Suprapubic skin (tissue), 4 donors: ENCODE results near the gene TMEM187. TPM values are rescaled to one million over a fixed set of nuclear protein-coding genes. Genes with fewer than 3 reads are reported as not detected.

Experiments used
- DNase-seq, 2 donors: peaks; one replicate each; pipeline ENCODE4 v3.0.0-alpha.2; 2019; ENCODE audit warnings: low spot score in 2 of 2
- H3K27ac ChIP-seq: fragments of 200-600 bp; sonication (generic); one replicate; pipeline ENCODE4 v1.5.1; 2019
- H3K27me3 ChIP-seq: fragments of 200-600 bp; sonication (generic); one replicate; pipeline ENCODE4 v1.5.1; 2019
- H3K36me3 ChIP-seq: fragments of 200-600 bp; sonication (generic); one replicate; pipeline ENCODE4 v1.5.1; 2019
- H3K4me1 ChIP-seq: fragments of 200-600 bp; sonication (generic); one replicate; pipeline ENCODE4 v1.5.1; 2019
- H3K4me3 ChIP-seq: fragments of 200-600 bp; sonication (generic); one replicate; pipeline ENCODE4 v1.5.1; 2019; ENCODE audit warnings: mild to moderate bottlenecking
- H3K9me3 ChIP-seq: fragments of 200-600 bp; sonication (generic); one replicate; pipeline ENCODE4 v1.5.1; 2019
- CTCF ChIP-seq, 2 donors: fragments of 200-600 bp in 1 of 2; fragments of 450-650 bp in 1 of 2; sonication (generic) in 1 of 2; IDR thresholded peaks; one replicate each; pipeline ENCODE4 v1.5.1; 2016 to 2019; ENCODE audit warnings: antibody characterized with exemption in 2 of 2, mild to moderate bottlenecking in 1 of 2, moderate library complexity in 1 of 2
- EP300 ChIP-seq: sonication (generic); formaldehyde crosslinking; IDR thresholded peaks from one replicate; pipeline ENCODE4 v1.6.1; 2017; ENCODE audit warnings: antibody characterized with exemption
- POLR2A ChIP-seq, 2 donors: fragments of 450-650 bp; IDR thresholded peaks; one replicate each; pipeline ENCODE4 v1.6.1; 2017; ENCODE audit warnings: antibody characterized with exemption in 2 of 2, mild to moderate bottlenecking in 2 of 2, moderate library complexity in 2 of 2
- POLR2AphosphoS5 ChIP-seq, 3 donors: sonication (generic); formaldehyde crosslinking; IDR thresholded peaks; one replicate each; pipeline ENCODE4 v1.6.1; 2017; ENCODE audit warnings: antibody characterized with exemption in 3 of 3
- WGBS: methylation state at CpG from one replicate; pipeline ENCODE4 v1.1.5; 2018; 5-methylcytosine and 5-hydroxymethylcytosine counted together
- total RNA-seq, 4 donors: library from RNA; depleted of rRNA; stranded (reverse); fragments of >200 nt; gene quantifications; one replicate each; pipeline ENCODE4 v1.1.0, GENCODE V29; 2016

TMEM187 gene
- total RNA-seq, 4 donors from 2014 or later = 7.8 to 10.7 (median 8.6) TPM

- Histone ChIP-seq H3K4me3 (no peak overlapping the region), H3K4me1 (peaks cover 8% of the 10 kb centered on the region), H3K27me3 (no peaks in the 10 kb centered on the region), H3K27ac (no peak overlapping the region), H3K9me3 (no peaks in the 10 kb centered on the region), H3K36me3 (no peaks in the 10 kb centered on the region)
- DNase-seq = no peak
- 90% methylated on average over 8 of the region's 8 CpGs for WGBS
- TF ChIP-seq POLR2AphosphoS5 (IDR thresholded peaks at IDR 0.05) (no peak), EP300 (no peak), CTCF (IDR thresholded peaks at IDR 0.05) (no peak), POLR2A (IDR thresholded peaks at IDR 0.05) (no peak)
These were observed 22.9 kb downstream of the TMEM187 start for GRCh38 chrX:153995504-153995903.

- TF ChIP-seq POLR2A (IDR thresholded peaks at IDR 0.05) (no peak), POLR2AphosphoS5 (IDR thresholded peaks at IDR 0.05) (no peak), EP300 (no peak), CTCF (IDR thresholded peaks at IDR 0.05) (no peak)
These were observed 26.9 kb downstream of the TMEM187 start for GRCh38 chrX:153999359-154000037.

GRCh38 chrX:154000051-154000450 is 27.5 kb downstream of the TMEM187 start:
- TF ChIP-seq EP300 (no peak), POLR2AphosphoS5 (IDR thresholded peaks at IDR 0.05) (no peak), POLR2A (IDR thresholded peaks at IDR 0.05) (no peak), CTCF (IDR thresholded peaks at IDR 0.05) (no peak)
- H3K27ac ChIP-seq = peak overlapping the region; percentile 65
- no peaks in the 10 kb centered on the region for H3K9me3 ChIP-seq
- 65% methylated on average over 5 of the region's 5 CpGs for WGBS
- H3K36me3 ChIP-seq = no peaks in the 10 kb centered on the region
- H3K27me3 ChIP-seq = no peaks in the 10 kb centered on the region
- H3K4me3 ChIP-seq = no peak overlapping the region
- H3K4me1 ChIP-seq = peaks cover 8% of the 10 kb centered on the region
- DNase-seq = no peak

More at GRCh38 chrX:153999359-154000037, 26.9 kb downstream of the TMEM187 start:
- H3K27ac ChIP-seq = peak overlapping the region; percentile 65
- H3K4me3 ChIP-seq = peak overlapping the region; percentile 3
- no peaks in the 10 kb centered on the region for H3K36me3 ChIP-seq
- DNase-seq = no peak
- H3K9me3 ChIP-seq = no peaks in the 10 kb centered on the region
- peaks cover 8% of the 10 kb centered on the region for H3K4me1 ChIP-seq
- no peaks in the 10 kb centered on the region for H3K27me3 ChIP-seq
- 64% methylated on average over 18 of the region's 19 CpGs for WGBS

GRCh38 chrX:154002215-154002719 is 29.7 kb downstream of the TMEM187 start:
- H3K36me3 ChIP-seq = no peaks in the 10 kb centered on the region
- DNase-seq = no peak
- no peaks in the 10 kb centered on the region for H3K9me3 ChIP-seq
- TF ChIP-seq CTCF (IDR thresholded peaks at IDR 0.05) (no peak), POLR2A (IDR thresholded peaks at IDR 0.05) (no peak), POLR2AphosphoS5 (IDR thresholded peaks at IDR 0.05) (no peak), EP300 (no peak)
- 69% methylated on average over 17 of the region's 17 CpGs for WGBS
- peak overlapping the region; percentile 62 for H3K27ac ChIP-seq
- peaks cover 8% of the 10 kb centered on the region for H3K4me1 ChIP-seq
- no peaks in the 10 kb centered on the region for H3K27me3 ChIP-seq
- H3K4me3 ChIP-seq = no peak overlapping the region

- no peaks in the 10 kb centered on the region for H3K9me3 ChIP-seq
- TF ChIP-seq EP300 (no peak), POLR2A (IDR thresholded peaks at IDR 0.05) (no peak), POLR2AphosphoS5 (IDR thresholded peaks at IDR 0.05) (no peak), CTCF (IDR thresholded peaks at IDR 0.05) (no peak)
- WGBS = 72% methylated on average over 11 of the region's 11 CpGs
These were observed 31.8 kb downstream of the TMEM187 start for GRCh38 chrX:154004315-154004714.

More at GRCh38 chrX:154004315-154004714, 31.8 kb downstream of the TMEM187 start:
- H3K27me3 ChIP-seq = no peaks in the 10 kb centered on the region
- peaks cover 6% of the 10 kb centered on the region for H3K4me1 ChIP-seq
- DNase-seq = no peak
- H3K4me3 ChIP-seq = no peak overlapping the region
- no peak overlapping the region for H3K27ac ChIP-seq
- no peaks in the 10 kb centered on the region for H3K36me3 ChIP-seq
